Naive thymus-derived CD4-positive, alpha-beta T cell (primary cell): Measurements from ENCODE around the gene GTPBP10. TPM values are rescaled to one million over a fixed set of nuclear protein-coding genes. Genes with fewer than 3 reads are reported as not detected.

Source experiments
- ATAC-seq: fragments of 150-1000 bp; cut with Tn5 transposase; 2 replicates; pipeline ENCODE4 v1.10.0; 2021; ENCODE audit warnings: mild to moderate bottlenecking, moderate library complexity
- CTCF ChIA-PET: fragments of 350-600 bp; sonication (Branson Sonifier 250); formaldehyde crosslinking; loops from one replicate; lab custom pipeline; 2021; ENCODE audit warnings: antibody characterized with exemption; lab: Charles Lee
- POLR2A ChIA-PET: fragments of 350-600 bp; sonication (Branson Sonifier 250); formaldehyde crosslinking; loops from one replicate; lab custom pipeline; 2021; ENCODE audit warnings: antibody characterized with exemption, inconsistent platforms; lab: Charles Lee
- DNase-seq, 9 donors: peaks; one replicate each; pipeline versions ENCODE4 v3.0.0 to v3.0.0-alpha.2; 2020 to 2022; ENCODE audit warnings: mixed read lengths in 1 of 9
- H3K27ac ChIP-seq: one replicate; pipeline ENCODE4 v1.7.0; 2013; ENCODE audit warnings: mild to moderate bottlenecking, low read depth, low read length, moderate library complexity
- H3K27me3 ChIP-seq, 2 donors: one replicate each; pipeline ENCODE4 v1.7.0; 2013; ENCODE audit warnings: low read length in 2 of 2, mild to moderate bottlenecking in 2 of 2, moderate library complexity in 2 of 2; ENCODE audit not compliant: control insufficient read depth in 2 of 2, insufficient read depth in 2 of 2
- H3K36me3 ChIP-seq, 3 experiments: 1 replicate in 2 of 3; 2 replicates in 1 of 3; pipeline ENCODE4 v1.7.0; 2013; ENCODE audit warnings: low read length in 3 of 3, mild to moderate bottlenecking in 3 of 3, moderate library complexity in 1 of 3; ENCODE audit not compliant: insufficient read depth in 3 of 3, control insufficient read depth in 2 of 3
- H3K4me1 ChIP-seq, 2 donors: one replicate each; pipeline ENCODE4 v1.7.0; 2013; ENCODE audit warnings: low read length in 2 of 2, mild to moderate bottlenecking in 2 of 2, moderate library complexity in 1 of 2; ENCODE audit not compliant: control insufficient read depth in 2 of 2, insufficient read depth in 2 of 2
- H3K4me3 ChIP-seq: 2 replicates; pipeline ENCODE4 v1.7.0; 2013; ENCODE audit warnings: mild to moderate bottlenecking, low read length
- H3K9me3 ChIP-seq, 3 experiments: 1 replicate in 2 of 3; 2 replicates in 1 of 3; pipeline ENCODE4 v1.7.0; 2013; ENCODE audit warnings: low read length in 3 of 3; ENCODE audit not compliant: control insufficient read depth in 2 of 3
- H3K27ac Mint-ChIP-seq, 9 donors: one replicate each; pipeline ENCODE4 v1.8.0; 2020 to 2022; ENCODE audit warnings: mixed read lengths in 9 of 9, mild to moderate bottlenecking in 8 of 9, moderate library complexity in 5 of 9, inconsistent platforms in 2 of 9
- H3K27me3 Mint-ChIP-seq, 5 donors: one replicate each; pipeline ENCODE4 v1.8.0; 2021 to 2022; ENCODE audit warnings: mixed read lengths in 5 of 5, mild to moderate bottlenecking in 1 of 5
- H3K36me3 Mint-ChIP-seq, 5 donors: one replicate each; pipeline ENCODE4 v1.8.0; 2020 to 2022; ENCODE audit warnings: mixed read lengths in 5 of 5, mild to moderate bottlenecking in 3 of 5, inconsistent platforms in 1 of 5
- H3K4me1 Mint-ChIP-seq, 7 donors: one replicate each; pipeline ENCODE4 v1.8.0; 2020 to 2022; ENCODE audit warnings: mixed read lengths in 7 of 7, mild to moderate bottlenecking in 3 of 7, inconsistent platforms in 1 of 7
- H3K4me3 Mint-ChIP-seq, 10 donors: one replicate each; pipeline ENCODE4 v1.8.0; 2020 to 2022; ENCODE audit warnings: mild to moderate bottlenecking in 10 of 10, mixed read lengths in 10 of 10, moderate library complexity in 6 of 10, inconsistent platforms in 2 of 10
- H3K9me3 Mint-ChIP-seq, 11 donors: one replicate each; pipeline ENCODE4 v1.8.0; 2020 to 2022; ENCODE audit warnings: mixed read lengths in 11 of 11, mild to moderate bottlenecking in 4 of 11, inconsistent platforms in 1 of 11, moderate library complexity in 1 of 11
- intact Hi-C, 2 donors: fragments of 100-400 bp; cut with micrococcal nuclease; formaldehyde crosslinking; loops; one replicate each; pipeline ENCODE4 v1.15.1; 2023
- polyA plus RNA-seq, 2 donors: library from polyadenylated mRNA; unstranded; fragments of 300-500 nt; fragmentation: Illumina TruSeq; gene quantifications; one replicate each; pipeline ENCODE4 v1.2.3, GENCODE V29; 2021
- total RNA-seq, 6 experiments: library from RNA in 5 of 6; stranded (reverse) in 5 of 6; gene quantifications; 1 replicate in 5 of 6; 2 replicates in 1 of 6; pipeline ENCODE4 v1.2.3 and lab custom pipeline; 2021 to 2026

The GTPBP10 gene
- total and polyA plus RNA-seq, 7 experiments from 2014 or later, result 21.5 to 51.4 (median 42.1) TPM

DNA sequence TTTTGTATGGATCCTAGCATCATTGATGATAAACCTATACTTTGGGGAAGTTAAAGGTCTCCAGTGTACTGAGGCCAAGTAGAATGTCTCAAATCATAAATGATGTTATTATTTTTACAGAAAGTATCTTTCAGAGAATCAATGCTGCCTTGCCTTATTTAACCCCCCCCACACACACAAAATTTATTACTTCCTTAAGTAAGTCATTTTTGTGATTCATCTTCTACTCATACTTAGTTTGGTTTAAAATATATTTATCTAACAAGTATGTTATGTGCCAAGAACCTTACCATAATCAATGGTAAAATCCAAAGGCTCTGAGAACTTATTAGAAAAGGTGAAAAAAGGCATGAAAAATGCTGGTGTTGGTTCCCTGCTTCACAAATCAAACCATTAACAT is 37.9 kb downstream of the GTPBP10 start:
- Histone ChIP-seq H3K36me3 (peaks cover 0 to 37% (median 4%) of the 10 kb centered on the region in 3 experiments), H3K9me3 (no peaks in the 10 kb centered on the region), H3K27ac (no peak overlapping the region), H3K27me3 (no peaks in the 10 kb centered on the region), H3K4me1 (no peaks in the 10 kb centered on the region), H3K4me3 (no peak overlapping the region)
- H3K4me1 Mint-ChIP-seq, result peaks cover 0 to under 1% (median 0%) of the 10 kb centered on the region in 7 donors
- DNase-seq (no peak), ATAC-seq (no peak)
- intact Hi-C loops, result no loop called here
- ChIA-PET CTCF (no interaction called here), POLR2A (no interaction called here)
- H3K27ac Mint-ChIP-seq, result no peak overlapping the region
- no peak overlapping the region for H3K4me3 Mint-ChIP-seq
- H3K36me3 Mint-ChIP-seq, result peaks cover 6 to 64% (median 54%) of the 10 kb centered on the region in 5 donors
- no peaks in the 10 kb centered on the region for H3K27me3 Mint-ChIP-seq
- H3K9me3 Mint-ChIP-seq, result no peaks in the 10 kb centered on the region

DNA sequence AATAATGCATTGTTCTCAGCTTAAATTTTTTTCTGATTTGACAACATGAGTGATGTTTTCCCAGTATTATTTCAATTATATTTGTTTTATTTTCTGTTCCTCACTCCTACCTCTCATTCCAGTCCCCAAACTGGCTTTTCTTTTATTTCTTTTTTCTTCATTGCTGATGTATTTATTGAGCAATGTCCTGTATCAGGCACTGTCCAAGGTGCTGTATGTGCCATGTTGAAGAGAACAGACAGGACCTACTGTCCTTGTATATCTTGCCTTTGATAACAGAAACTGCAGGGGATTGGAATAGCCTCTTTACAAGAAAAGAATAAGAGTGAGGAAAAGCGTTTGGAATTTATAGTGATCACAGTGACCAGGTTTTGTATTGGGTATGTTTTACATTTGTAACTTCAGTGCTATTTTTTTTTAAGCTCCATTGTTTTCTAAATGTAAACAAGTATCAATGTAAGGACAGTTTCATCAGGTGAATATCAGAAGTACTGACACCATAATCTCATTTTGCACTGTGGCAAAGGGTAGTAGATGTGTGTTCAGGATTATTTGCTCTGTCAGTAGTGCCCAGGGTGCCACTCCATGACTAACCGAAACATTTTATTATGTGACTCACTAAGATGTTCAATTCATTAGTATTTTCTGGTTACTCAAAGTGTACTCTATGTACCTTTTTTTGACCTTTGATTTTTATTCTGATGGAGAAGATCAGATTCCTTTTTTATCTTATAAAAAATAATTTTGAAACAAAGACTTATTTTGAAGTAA is 41.1 kb downstream of the GTPBP10 start:
- Mint-ChIP-seq H3K27ac (no peak overlapping the region), H3K36me3 (peaks cover 4 to 56% (median 44%) of the 10 kb centered on the region in 5 donors), H3K4me3 (no peak overlapping the region), H3K27me3 (no peaks in the 10 kb centered on the region), H3K9me3 (peaks cover 0 to 14% (median 6%) of the 10 kb centered on the region in 11 donors), H3K4me1 (peaks cover 0 to 2% (median 0%) of the 10 kb centered on the region in 7 donors)
- no peak for DNase-seq
- Histone ChIP-seq H3K36me3 (peaks cover 0 to 27% (median 0%) of the 10 kb centered on the region in 3 experiments), H3K27me3 (no peaks in the 10 kb centered on the region), H3K4me1 (no peaks in the 10 kb centered on the region), H3K9me3 (no peaks in the 10 kb centered on the region), H3K4me3 (no peak overlapping the region), H3K27ac (no peak overlapping the region)
- ChIA-PET CTCF (no interaction called here), POLR2A (interaction anchor here (0.6 kb wide), 1 partner anchor 94 kb away, joined by 5 read pairs; no protein-coding TSS in a partner anchor)
- intact Hi-C loops, result no loop called here
- ATAC-seq, result no peak

DNA sequence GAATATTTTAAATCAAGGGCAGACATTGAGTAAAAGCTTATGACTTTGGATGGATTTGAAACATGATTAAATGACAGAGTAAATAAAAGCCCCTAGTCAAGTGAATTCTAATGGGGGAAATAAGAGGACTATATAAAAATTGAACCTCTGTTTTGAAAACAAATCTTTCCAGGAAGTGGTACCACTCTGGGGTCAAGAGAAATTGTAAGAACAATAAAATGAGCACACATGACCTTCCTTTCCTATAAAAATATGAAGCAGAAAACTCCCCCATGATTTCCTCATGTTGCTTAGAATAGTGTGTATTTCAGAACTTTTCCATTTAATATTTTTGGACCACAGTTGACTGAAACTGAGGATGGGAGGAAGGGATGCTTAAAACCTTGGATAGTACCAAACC is 44.4 kb downstream of the GTPBP10 start:
- Histone ChIP-seq H3K4me1 (no peaks in the 10 kb centered on the region), H3K27ac (no peak overlapping the region), H3K9me3 (peaks cover 0 to 3% (median 0%) of the 10 kb centered on the region in 3 experiments), H3K36me3 (peaks cover 0 to under 1% (median 0%) of the 10 kb centered on the region in 3 experiments), H3K27me3 (no peaks in the 10 kb centered on the region), H3K4me3 (no peak overlapping the region)
- ATAC-seq (no peak), DNase-seq (no peak)
- Mint-ChIP-seq H3K9me3 (peaks cover 2 to 39% (median 20%) of the 10 kb centered on the region in 11 donors), H3K27me3 (no peaks in the 10 kb centered on the region), H3K27ac (no peak overlapping the region), H3K4me1 (peaks cover 0 to 2% (median 0%) of the 10 kb centered on the region in 7 donors), H3K36me3 (peaks cover 0 to 37% (median 22%) of the 10 kb centered on the region in 5 donors), H3K4me3 (no peak overlapping the region)
- ChIA-PET CTCF (no interaction called here), POLR2A (no interaction called here)
- intact Hi-C loops, result no loop called here

DNA sequence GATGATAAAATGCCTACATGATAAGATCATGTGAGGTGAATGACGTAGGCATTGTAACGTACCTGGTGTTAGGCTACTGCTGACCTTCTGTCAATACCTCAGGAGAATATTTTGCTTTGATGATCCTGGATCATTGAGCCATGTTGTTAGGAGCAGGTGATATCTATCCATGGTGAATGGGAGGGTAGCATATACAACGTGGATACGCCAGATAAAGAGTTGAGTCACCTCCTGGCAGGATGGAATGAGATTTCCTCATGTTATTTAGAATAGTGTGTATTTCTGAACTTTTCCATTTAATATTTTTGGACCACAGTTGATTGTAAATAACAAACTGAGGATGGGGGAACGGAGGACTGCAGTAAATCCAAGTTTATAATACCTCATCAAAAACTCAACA is 45.0 kb downstream of the GTPBP10 start:
- H3K9me3 ChIP-seq, result peaks cover 0 to 3% (median 0%) of the 10 kb centered on the region in 3 experiments
- Mint-ChIP-seq H3K27me3 (no peaks in the 10 kb centered on the region), H3K9me3 (peaks cover 2 to 44% (median 25%) of the 10 kb centered on the region in 11 donors), H3K27ac (no peak overlapping the region), H3K4me1 (peaks cover 0 to 2% (median 0%) of the 10 kb centered on the region in 7 donors), H3K4me3 (no peak overlapping the region), H3K36me3 (peaks cover 0 to 31% (median 21%) of the 10 kb centered on the region in 5 donors)
- no peaks in the 10 kb centered on the region for H3K27me3 ChIP-seq
- no peak overlapping the region for H3K27ac ChIP-seq
- POLR2A ChIA-PET, result no interaction called here
- no peaks in the 10 kb centered on the region for H3K36me3 ChIP-seq
- ATAC-seq, result no peak
- DNase-seq, result no peak
- intact Hi-C loops, result no loop called here
- H3K4me1 ChIP-seq, result no peaks in the 10 kb centered on the region
- no peak overlapping the region for H3K4me3 ChIP-seq
- CTCF ChIA-PET, result no interaction called here

- Mint-ChIP-seq H3K4me1 (no peaks in the 10 kb centered on the region), H3K27me3 (peaks cover 0 to 10% (median 0%) of the 10 kb centered on the region in 5 donors), H3K9me3 (peaks cover 8 to 79% (median 37%) of the 10 kb centered on the region in 11 donors), H3K4me3 (no peak overlapping the region), H3K27ac (no peak overlapping the region), H3K36me3 (peaks cover 0 to 18% (median 9%) of the 10 kb centered on the region in 5 donors)
- Histone ChIP-seq H3K4me3 (no peak overlapping the region), H3K9me3 (peaks cover 0 to 6% (median 0%) of the 10 kb centered on the region in 3 experiments), H3K36me3 (no peaks in the 10 kb centered on the region), H3K4me1 (no peaks in the 10 kb centered on the region), H3K27ac (no peak overlapping the region), H3K27me3 (no peaks in the 10 kb centered on the region)
- intact Hi-C loops, result no loop called here
- no peak for ATAC-seq
- POLR2A ChIA-PET, result no interaction called here
- CTCF ChIA-PET, result no interaction called here
- no peak for DNase-seq
Measured at GRCh38 chr7:90396420-90396819, 49.9 kb downstream of the GTPBP10 start.

DNA sequence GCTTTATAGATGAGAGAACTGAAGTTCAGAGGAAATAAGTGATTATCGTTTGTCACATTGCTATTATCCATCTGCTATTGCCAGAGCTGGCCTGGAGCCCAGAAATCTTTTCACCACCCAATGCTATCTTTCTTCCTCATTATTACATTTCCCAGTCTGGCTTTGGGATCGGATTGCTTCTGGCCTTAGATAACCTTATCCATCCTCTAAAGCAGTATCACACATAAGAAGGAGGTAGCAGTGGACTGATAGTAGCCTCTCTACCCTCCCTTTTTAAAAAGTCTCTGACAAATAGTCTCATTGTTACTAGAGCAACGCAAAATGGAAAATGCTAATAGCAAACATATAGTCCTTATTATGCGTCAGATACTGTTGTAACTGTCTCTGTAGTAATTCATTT is 55.5 kb downstream of the GTPBP10 start:
- no peak for ATAC-seq
- Histone ChIP-seq H3K9me3 (peaks cover 0 to 3% (median 0%) of the 10 kb centered on the region in 3 experiments), H3K27me3 (no peaks in the 10 kb centered on the region), H3K4me1 (peaks cover 0 to 6% of the 10 kb centered on the region in 2 donors), H3K36me3 (no peaks in the 10 kb centered on the region), H3K27ac (no peak overlapping the region), H3K4me3 (no peak overlapping the region)
- intact Hi-C loops, result loop anchor here (2.0 to 10.0 kb wide), 3 partner anchors 19 to 797 kb away; no protein-coding TSS in a partner anchor
- Mint-ChIP-seq H3K27ac (peak overlapping the region in 3 of 9 donors; percentile 5 to 64 (median 11)), H3K9me3 (peaks cover 5 to 34% (median 12%) of the 10 kb centered on the region in 11 donors), H3K36me3 (peaks cover 0 to 3% (median 0%) of the 10 kb centered on the region in 5 donors), H3K4me3 (peak overlapping the region in 1 of 10 donors; percentile 1), H3K4me1 (peaks cover 0 to 24% (median 18%) of the 10 kb centered on the region in 7 donors), H3K27me3 (peaks cover 0 to 18% (median 0%) of the 10 kb centered on the region in 5 donors)
- DNase-seq, result no peak
- ChIA-PET POLR2A (no interaction called here), CTCF (no interaction called here)
